Esophagus muscularis mucosa (tissue), 3 donors: Measurements from ENCODE around the gene ANK3.

Source experiments
- CTCF ChIP-seq, 3 experiments: fragments of 200-600 bp in 2 of 3; fragments of 450-650 bp in 1 of 3; sonication (generic) in 2 of 3; IDR thresholded peaks; one replicate each; pipeline ENCODE4 v1.5.1; 2017 to 2019; ENCODE audit warnings: antibody characterized with exemption in 3 of 3, mild to moderate bottlenecking in 2 of 3, moderate library complexity in 1 of 3
- POLR2A ChIP-seq: fragments of 450-650 bp; IDR thresholded peaks from one replicate; pipeline ENCODE4 v1.6.1; 2017; ENCODE audit warnings: antibody characterized with exemption, moderate library complexity, mild to moderate bottlenecking, low read depth
- POLR2AphosphoS5 ChIP-seq, 2 donors: sonication (generic); formaldehyde crosslinking; IDR thresholded peaks; one replicate each; pipeline ENCODE4 v1.6.1; 2017; ENCODE audit warnings: antibody characterized with exemption in 2 of 2

- TF ChIP-seq POLR2AphosphoS5 (IDR thresholded peaks at IDR 0.05) (no peak), CTCF (IDR thresholded peaks at IDR 0.05) (no peak), POLR2A (no peak)
Measured at GRCh38 chr10:60309371-60309770, 80.3 kb downstream of the ANK3 start.
